AML-193 (cell line): ENCODE results near the gene STRIP2.

ENCODE experiments used
- DNase-seq, 2 experiments: peaks; one replicate each; lab custom pipeline; 2025; lab: John Stamatoyannopoulos, UW

Gene STRIP2

DNA sequence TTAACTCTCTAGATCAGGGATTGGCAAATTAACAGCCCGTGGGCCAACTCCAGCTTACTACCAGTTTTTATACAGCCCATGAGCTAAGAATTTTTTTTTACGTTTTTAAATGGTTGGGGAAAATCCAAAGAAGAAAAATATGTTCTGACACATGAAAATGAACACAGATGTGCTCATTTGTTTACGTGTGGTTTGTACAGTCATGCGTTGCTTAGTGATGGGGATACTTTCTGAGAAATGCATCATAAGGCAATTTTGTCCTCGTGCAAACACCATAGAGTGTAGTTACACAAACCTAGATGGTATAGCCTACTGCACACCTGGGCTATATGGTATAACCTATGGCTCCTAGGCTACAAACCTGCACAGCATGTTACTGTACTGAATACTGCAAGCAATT is 59.8 kb downstream of the STRIP2 start:
- DNase-seq, result no peak

DNA sequence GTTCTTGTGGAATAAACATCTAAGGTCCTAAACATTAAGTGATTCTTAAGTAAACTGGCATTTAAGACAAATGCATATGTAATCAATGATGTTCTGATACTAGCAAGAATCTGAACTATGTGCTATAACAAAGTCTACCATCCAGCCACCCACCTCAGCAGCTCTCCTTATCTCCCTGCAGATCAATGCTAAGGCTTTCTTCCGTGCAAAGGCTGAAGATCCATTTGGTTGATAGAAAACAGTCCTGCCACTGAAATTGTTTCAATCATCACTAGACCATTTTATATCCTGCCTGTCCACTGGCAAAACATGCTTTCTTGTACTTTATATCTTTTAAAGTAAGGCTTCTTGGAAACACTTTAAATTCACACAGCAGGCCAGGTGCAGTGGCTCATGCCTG is 61.8 kb downstream of the STRIP2 start:
- DNase-seq, result no peak

DNA sequence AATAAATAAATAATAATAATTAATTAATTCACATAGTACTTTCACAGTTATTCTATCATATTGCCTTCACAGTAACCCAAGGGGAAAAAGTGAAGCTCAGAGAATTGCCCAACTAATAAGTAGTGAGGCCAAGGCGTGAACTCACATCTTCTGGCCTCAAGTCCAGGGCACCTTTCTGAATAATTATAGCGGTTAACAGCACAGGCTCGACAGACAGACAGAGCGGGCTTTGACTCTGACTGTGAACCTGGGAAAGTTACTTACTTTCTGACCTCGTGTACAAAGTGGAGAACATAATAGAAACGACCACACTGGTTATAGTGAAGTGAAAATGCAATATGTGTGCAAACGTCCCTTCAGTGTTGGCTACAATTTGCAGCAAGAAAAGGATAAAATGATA is 62.4 kb downstream of the STRIP2 start:
- DNase-seq, result no peak

DNA sequence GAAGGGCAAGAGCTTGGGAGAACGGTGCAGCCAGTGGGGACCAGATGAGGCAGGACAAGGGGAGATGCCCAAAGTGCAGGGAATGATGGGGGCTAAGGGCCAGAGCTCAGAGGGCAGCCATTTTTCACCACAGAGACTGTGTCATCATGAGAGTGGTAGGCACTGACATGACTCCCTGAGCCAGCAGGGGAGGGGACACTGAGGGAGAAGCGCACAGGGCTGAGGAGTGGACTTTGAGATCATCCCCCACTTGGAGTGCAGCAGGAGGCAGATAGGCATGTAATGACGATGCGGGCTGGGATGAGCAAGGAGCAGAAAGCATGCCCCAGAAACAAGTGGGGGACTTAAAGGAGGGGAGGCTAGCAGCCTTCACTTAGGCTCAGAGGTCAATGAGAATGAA is 62.9 kb downstream of the STRIP2 start:
- DNase-seq, result no peak

DNA sequence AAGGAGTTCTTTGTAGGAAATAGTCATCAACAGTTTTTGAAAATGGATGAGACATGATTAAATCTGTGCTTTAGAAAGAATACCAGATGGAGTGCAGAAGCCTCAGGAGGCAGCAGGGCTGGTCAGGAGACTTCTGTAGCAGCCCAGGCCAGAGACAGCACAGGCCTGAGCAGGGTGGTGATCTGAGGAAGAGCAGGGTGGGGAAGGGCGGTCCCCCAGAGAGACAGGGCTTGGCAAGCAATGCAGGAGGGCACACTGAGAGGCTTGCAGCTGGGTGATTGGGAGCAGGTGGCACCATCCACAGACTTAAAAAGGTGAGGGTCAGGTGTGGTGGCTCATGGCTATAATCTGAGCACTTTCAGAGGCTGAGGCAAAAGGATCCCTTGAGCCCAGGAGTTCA is 63.8 kb downstream of the STRIP2 start:
- DNase-seq, result no peak

DNA sequence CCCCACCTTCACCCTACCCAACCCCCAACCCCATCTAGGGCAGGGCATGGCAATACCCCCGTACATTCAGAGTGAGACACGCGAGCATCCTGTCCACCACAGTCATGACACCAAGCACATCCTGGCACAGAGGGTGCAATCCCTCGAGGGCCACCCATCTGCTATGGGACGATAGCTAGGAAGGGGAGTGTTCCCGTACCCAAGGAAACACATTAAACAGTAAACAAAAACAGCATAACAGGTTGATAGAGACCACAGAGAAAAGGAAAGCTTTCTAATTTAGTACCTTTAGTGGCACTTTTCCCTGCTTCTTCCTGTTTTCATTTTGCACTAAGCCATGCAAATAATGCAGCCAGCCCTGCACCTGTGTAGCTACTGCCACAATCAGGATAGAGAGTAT is 65.8 kb downstream of the STRIP2 start:
- DNase-seq, result no peak

DNA sequence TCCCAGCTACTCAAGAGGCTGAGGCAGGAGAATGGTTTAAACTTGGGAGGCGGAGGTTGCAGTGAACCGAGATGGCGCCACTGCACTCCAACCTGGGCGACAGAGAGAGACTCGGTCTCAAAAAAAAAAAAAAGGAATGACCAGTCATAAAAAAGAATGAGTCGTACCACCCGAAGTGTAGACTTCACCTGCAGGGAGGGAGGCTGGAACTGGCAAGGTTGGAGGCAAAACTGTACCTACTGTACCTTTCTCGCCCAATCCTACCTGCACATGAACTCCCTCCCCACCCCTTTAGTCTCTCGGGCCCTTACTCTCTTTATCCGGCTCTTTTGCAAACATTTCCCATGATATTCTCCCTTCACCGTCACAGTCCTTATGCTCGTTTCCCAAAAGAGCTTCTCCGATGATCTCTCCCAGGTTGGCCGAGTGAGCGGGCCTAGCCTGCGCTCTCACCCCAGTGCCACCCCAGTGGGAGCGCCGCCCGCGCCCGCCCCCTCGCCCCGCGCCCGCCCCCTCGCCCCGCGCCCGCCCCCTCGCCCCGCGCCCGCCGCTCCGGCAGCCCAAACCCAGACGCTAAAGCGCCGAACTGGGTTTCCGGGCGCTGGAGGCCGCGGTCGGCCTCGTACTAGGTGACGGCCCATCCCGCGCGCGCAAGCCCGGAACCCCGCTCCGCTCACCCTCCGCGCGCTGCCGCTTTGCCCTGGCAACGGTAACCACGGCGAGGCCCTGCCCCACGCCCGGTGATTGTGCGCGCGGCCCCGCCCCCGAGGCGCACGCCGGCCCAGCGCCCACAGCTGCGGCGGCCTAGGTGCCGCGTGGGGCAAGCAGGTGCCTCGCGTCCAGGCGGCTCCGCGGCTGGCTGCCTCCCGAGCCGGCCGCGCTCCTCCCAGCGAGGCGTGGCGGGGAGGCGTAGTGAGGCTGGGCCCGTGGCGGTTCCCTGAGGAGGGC is 67.8 kb downstream of the STRIP2 start, which contains the start of gene SMKR1:
TSS of gene SMKR1 (plus strand) at position 772 of the 948 bp plus-strand sequence. CDS start 294 bp downstream, outside the sequence.
- DNase-seq, result peak; percentile 0 to 17

DNA sequence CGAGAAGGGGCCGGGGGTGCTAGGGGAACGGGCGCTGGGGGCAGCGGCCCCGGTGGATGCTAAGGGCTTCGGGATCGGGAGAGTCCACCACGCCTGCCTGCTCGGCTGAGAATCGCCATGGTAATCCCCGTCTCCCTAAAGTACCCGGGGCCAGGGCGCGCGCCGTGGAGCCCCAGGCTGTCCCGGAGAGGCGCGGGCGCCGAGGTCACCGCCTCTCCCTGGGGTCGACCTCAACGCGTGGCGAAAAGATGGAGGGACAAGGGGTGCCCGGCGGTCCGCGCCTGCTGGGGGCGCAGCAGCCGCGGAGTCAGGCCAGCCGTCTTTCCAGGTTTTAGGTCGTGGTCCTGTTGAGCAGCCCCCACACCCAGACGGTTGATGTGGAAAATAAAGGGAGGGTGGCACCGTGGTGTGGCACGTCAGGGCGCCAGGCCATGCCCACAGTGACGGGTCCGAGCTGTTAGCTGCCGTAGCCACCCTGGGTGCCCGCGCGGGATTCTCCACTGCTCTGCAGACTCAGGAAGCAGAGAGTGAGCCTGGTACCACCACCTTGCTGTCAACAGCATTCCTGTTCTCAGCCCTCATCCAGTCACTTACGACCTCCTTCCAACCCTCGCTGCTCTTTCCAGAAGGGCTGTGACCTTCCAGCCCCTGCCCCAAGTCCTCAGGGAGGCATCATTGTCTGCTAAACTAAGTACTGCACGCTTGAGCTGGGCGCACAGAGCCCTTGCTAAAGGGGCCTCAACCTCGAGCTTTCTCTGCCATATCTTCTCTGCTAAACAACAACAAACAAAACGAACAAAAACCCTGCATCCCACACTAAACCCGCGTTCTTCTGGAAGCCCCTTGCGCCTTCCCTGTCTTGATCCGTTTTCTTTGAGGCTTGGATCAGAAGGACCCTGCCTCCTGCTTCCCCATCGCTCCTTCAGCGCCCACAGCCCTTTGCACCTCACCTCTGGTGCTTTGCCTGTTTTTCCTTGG is 68.8 kb downstream of the STRIP2 start:
- DNase-seq, result no peak

DNA sequence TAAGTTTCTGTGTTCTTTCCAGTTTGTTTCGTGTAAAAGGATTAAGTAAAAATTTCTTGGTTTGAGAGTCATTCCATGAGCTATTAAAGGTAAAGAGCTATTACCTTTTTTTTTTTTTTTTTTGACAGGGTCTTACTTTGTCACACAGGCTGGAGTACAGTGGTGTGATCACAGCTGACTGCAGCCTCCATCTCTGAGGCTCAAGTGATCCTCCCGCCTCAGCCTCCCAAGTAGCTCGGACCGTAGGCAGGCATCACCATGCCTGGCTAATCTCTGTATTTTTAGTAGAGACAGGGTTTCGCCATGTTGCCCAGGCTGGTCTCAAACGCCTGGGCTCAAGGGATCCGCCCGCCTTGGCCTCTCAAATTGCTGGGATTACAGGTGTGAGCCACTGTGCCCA is 69.5 kb downstream of the STRIP2 start:
- DNase-seq, result no peak

DNA sequence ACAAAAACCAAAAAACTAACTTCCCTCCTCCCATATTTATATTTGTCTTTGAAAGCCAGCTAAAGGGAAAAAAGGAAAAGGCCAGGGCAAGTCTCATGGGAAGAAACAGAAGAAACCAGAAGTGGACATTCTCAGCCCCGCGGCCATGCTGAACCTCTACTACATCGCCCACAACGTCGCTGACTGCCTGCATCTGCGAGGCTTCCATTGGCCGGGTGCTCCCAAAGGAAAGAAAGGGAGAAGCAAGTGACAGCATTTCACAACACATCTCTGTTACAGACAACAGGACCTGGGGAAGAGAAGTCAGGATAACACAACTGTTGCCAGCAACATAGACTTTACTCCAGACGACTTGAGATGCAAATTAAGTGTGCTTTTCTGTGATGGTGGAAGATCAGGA is 78.0 kb downstream of the STRIP2 start:
- DNase-seq, result no peak

DNA sequence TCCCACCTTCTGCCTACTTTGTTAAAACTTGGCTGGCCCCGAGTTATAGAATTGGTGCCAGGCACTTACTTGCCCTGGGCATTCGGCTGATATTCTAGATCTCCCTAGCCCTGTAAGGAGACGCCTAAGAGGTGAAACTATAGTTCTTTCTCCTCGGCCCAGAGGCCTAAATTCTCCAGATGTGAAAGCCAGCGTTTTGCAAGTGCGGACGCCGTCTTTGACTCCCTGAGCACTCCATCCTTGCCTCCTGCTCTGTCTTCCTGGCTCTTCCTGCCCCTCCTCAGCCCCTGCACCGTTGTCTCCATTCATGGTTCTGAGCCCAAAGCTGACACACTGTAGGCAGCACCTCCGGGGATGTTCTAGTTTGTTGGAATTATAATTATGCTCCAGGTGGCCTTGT is 79.3 kb downstream of the STRIP2 start:
- DNase-seq, result no peak

DNA sequence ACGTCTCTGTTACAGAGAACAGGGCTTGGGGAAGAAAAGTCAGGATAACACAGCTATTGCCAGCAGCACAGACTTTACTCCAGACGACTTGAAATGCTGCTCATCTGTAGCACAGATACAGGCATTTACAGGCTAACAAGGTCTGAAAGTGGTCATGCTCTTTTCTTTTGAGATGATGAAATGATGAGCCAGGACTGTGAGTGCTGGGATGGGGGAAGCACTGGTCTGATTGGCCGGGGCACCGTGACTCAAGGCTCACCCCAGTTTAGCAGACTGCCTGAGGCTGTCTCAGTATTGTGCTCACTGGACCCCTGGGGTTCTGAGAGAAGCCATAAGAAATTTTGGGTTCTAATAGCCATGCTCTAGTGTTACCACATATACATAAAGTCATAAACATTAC is 80.5 kb downstream of the STRIP2 start:
- no peak for DNase-seq

DNA sequence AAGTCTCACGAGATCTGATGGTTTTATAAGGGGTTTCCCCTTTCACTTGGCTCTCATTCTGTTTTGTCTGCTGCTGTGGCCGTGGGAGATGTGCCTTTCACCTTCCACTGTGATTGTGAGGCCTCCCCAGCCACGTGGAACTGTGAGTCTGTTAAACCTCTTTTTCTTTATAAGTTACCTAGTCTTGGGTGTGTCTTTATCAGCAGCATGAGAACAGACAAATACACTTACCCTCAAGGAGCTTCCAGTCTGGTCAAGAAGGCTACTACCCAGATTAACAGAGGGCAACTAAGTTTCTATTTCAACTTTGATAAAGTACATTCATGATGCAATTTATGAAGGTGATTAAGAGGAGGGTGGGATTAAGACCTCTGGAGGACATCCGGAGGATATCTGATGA is 81.1 kb downstream of the STRIP2 start:
- DNase-seq, result no peak

DNA sequence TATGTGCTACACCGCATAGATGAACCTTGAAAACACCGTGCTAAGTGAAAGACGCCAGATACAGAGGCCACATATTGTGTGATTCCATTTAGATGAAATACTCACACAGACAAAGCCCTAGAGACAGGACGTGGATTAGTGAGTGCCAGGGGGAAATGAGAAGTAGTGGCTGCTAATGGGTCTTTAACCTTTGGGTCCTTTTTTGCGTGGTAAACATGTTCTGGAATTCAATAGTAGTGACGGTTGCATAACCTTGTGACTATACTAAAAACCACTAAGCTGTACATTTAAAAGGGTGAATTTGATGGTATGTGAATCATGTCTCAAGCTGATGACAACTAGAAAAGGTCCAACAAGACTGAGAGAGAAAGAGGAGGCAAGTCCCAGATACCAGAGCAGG is 83.7 kb downstream of the STRIP2 start:
- no peak for DNase-seq

DNA sequence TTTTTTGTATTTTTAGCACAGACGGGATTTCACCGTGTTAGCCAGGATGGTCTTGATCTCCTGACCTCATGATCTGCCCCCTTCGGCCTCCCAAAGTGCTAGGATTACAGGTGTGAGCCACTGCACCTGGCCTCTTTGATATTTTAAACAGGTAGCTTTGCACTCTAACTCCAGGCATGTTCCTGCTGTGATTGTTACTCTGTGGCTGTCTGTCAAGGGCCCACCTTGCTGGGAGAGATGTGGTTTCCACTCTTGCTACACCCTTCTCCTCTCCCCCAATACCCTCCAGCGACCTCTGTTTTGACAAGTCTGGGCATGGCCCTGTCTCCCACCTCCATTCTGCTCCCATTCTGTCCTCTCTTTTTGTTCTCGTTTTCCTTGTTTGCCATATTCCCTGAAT is 85.2 kb downstream of the STRIP2 start:
- no peak for DNase-seq

DNA sequence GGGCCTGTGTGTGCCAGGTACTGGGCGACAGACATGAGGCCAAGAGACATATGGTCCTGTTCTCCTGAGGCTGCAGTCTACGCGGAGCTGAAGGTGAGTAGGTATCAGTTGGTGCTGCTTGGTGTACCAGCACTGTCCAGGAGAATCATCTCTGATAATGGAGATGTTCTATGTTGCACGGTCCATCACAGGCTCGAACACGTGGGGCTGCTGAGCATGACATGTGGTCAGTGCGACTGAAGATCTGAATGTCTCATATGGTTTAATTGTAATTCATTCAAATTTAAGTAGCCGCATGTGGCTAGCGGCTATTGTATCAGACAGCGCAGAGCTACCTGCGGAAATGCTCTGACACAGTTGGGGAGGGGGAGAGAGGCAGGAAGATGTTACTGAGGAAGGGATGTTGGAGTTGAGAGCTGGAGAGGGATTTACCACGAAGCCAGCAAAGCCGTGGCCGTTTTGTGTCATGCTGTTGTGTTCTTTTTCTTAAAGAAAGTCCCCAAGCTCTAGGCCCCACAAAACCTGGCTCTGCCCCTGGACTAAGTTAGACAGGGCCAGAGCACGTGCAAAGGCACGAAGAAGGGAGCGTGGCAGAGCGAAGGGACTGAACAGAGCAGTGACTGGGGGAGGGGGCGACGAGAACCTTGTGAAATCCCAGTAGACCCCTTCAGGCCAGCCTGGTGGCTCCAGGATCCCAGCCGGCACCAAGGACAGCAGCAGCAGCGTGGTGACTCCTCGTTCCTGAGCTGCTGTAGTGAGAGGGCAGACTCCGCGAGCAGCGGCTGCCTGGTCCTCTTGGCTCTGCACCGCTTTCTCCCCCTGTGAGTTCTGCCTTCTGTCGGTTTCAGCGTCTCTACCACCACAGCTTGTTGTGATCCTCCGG is 88.1 kb downstream of the STRIP2 start:
- DNase-seq, result no peak

DNA sequence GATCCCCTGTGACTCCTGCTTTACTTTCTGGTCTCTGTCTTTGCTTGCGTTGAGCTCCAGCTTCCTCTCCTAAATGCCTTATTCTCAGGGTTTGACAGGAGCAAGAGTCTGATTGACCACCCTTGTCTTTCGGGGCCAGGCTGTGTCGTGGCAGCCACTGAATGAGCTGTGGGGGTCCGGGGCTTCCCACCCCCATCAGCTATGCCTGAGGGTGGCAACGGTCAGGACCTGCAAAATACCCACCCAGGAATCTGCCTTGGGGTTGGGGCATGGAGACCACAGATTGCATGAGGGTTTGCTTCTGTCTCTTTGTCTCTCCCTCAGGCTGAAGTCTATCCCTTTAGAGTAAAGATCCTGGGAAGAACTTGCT is 88.7 kb downstream of the STRIP2 start:
- DNase-seq, result no peak

DNA sequence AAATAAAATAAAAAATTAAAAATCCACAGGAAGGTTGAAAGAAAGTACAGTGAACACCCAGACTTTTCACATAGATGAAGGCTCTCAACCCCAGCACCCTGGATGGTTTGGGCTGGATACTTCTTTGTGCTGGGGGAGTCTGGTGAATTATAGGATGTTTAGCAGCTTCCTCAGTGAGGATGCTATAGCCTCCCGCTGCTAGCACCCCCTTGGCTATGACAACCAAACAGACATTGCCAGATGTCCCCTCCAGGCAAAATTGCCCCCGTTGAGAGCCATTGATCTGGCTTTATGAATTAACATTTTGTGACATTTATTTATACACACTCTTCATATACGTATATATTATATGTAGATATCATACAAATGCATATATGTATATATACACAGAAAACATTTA is 89.7 kb downstream of the STRIP2 start:
- no peak for DNase-seq

DNA sequence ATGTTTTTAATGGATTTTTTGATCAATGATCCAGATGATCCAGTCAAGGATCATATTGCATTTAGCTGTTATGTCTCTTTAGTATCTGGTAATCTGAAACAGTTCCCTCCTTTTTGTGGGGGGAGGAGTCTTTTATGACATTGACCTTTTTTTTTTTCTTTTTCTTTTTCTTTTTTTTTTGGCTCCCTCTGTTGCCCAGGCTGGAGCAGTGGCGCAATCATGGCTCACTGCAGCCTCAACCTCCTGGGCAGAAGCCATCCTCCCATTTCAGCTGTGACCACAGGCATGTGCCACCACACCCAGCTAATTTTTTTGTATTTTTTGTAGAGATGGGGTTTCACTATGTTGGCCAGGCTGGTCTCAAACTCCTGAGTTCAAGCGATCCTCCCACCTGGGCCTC is 90.2 kb downstream of the STRIP2 start:
- DNase-seq, result peak; percentile 50 to 54

DNA sequence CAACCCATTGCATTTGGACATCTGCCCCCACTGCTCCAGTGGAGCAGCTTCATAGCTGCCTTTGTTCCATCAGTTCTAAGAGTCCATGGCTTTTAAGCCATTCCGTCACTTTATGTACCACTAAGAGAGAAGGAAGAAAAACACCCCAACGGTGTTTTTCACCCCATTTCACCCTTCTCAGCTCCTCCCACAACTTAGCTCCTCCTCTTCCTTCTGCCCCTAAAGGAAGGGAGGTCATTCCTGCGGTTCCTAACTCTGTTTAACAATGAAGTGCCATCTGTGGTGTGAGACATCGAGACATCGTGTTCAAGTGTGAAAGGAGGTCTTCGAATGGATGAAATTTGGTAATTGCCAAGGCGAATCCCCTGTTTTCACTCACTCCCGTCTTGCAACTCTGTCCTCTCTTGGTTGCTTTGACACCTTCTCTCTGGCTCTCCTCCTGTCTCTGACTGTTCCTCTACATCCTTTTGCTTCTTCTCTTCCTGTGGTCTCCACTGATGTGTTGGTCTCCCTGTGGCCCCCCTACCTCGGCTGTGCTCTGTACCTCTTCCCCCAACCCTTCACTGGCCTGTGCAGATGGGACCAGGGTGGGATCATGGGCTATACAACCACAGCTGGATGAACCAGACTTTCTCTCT is 91.1 kb downstream of the STRIP2 start:
- no peak for DNase-seq

DNA sequence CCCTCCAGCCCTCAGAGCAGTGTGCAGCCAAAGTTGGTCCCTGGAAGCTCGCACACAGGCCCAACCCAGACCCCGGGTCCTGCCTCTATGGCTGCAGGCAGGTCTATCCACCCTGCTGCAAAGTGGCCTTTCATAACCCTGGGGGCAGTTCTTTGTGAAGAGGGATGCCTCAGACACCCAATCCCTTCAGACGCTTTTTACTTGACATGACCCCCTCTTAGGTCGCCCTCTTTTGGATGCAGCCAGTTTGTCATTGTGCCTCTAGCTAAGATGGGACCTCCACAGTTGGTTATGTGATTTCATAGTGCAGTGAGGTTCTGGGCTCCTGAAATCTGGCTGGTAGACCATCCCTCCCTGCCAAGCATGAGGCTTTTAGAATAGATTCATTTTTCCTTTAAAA is 95.4 kb downstream of the STRIP2 start:
- DNase-seq, result no peak
